NCI-H69 (cell line): ENCODE measurements around the gene PRUNE2.

Experiments
- DNase-seq: peaks from one replicate; lab custom pipeline; 2025; lab: John Stamatoyannopoulos, UW

The PRUNE2 gene

DNA sequence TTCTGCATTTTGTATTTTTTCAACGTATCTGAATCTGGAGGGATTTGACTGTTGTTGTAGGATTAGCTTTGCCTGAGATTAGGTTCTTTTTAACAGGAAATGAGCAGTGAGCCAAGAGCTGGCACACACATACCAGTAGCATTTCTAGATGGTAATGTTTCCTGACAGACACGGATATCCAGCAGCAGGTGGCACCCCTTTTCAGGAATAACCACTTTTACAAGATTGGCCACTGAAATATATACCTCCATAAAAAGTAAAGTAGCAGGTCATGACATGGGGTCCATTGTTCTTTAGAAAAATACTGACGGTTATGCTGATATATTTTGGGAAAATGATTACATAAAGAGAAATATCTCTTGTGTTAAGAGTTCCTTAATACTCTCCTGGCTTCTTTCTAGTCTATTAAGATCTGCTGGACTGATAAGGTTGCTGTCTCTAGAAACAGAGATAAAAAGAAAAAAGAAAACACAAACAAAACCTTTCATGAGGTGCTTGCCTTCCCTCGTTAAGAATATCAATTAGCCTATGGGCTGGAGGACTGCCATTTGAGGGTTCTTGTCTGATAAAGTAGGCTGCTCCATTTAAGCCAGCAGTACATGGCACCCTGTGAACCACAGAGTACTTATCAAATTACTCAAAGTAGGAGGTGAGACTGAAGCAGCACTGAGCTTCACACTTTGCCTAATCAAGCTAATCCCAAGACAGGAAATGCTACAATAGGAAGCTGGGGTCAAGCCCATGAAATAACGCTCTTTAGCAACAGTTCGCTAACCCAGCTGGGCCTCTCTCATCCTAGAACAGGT, 243.2 kb downstream of the PRUNE2 start:
- peak; percentile 71 for DNase-seq

DNA sequence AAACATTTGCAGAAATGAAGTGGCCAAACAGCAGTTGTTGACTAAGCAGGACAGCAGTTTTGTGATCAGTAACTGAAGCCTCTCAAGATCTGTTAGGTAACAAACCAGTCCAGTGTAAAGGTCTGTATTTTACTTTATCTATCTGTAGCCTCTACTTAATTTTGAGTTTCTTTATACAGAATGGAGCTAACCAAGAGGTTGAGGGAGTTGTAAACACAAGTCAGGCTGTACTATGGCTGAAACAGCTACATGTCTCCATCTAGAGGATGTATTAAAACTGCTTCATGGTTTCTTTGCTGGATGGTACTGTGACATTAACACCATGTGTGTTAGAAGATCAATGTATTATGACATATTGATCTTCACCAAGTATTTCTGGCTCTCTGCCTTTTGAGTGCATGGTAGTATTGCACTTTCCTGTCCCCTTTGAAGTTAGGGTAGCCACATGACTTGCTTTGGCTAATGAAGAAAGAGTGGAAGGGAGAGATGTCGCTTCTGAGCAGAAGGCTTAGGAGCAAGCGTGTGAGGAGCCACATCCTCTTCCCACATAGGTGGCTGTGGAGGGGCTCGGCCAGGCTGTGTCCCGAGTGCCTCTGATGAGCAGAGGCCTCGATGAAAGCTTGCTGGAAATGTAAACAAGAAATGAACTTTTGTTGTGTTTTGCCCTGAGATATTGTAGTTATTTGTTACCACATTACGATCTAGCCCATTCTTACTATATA, 247.2 kb downstream of the PRUNE2 start:
- DNase-seq, result peak; percentile 81

DNA sequence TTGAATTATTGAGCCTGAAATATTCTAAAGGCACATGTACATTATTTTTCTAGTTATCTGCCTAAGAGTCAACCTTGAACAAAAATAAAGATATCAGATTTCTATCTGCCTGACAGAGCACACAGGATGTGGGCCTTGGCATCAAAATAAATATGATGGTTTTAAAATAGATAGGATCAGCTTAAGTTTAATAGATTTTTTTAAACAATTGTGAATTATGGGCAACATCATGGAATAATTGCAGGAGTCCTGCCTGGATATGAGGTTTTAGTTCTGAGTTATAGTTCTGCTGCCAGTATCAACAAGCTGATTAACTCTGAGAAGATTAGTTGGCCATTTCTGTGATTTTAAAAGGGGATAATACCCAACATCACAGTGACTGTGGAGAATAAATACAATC, 248.6 kb downstream of the PRUNE2 start:
- DNase-seq, result no peak

DNA sequence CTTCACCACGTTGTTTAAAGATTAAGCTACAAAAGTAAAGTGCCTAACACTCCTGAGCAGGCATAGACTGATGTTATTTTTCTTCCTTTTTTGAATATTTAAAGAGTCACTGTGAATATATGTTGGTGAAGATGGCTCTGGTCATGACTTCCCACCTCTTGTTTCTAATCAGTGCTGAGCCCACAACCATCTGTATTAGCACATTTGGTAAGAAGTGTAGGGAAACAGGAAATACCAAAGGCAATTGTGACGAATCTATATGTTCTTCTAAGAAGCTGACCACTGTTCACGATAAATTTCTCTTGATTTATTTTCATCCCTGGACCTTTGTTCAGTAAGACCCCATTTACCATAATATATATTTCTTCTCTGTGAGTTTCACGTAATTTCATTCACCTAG, 249.9 kb downstream of the PRUNE2 start:
- DNase-seq, result no peak

DNA sequence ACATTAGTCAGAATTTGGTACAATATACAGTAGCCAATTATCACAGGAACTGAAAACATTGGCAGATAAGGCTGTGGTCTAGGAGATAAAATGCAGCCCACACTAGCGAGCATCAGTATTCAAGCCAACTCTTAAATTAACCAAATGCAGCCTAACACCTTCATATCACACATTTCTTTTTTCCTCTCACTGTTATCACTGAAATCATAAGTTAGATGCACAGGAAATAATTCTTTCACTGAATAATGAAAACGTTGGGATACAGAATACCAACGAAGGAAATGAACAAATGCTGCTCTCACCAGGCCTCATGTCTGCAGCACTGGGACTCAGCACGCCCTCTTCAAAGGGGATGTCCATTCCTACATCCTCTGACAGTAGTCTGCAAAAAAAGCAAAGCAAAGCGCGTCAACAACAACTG, 250.8 kb downstream of the PRUNE2 start:
- DNase-seq, result no peak

DNA sequence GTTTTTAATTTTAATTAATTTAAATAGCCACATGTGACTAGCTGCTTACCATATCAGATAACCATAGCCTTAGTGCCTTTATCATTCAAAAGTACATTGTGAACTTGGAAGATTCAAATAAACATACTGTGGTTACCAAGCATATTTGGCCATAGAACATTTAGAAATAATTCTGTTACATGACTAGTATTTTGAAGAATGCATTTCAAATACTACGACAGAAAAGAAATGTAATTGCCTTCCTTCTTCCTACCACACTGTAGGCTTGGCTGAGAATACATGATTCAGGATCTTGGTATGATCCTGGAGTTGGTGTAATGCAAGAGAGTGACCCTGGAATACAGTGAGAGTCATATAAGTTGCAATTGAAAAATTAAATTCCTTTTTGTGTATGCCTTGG, 251.3 kb downstream of the PRUNE2 start:
- no peak for DNase-seq

DNA sequence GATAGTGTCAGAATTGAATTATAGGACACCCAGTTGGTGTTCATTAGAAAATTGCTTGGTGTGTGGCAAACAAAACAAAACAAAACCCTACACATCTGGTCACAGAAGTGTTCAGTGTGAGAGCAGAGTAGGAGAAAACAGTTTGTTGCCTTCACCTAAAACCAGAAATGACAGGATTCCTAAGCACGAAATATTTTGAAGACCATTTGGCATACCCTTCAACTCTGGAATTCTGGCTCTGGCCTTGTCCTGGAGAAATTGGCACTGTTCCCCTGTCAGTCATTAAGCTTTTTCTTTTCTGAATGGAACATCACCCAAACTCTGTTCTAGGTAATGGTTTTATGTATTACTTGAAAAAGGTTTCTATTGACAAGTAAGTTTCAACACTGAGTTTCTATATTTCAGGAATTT, 251.9 kb downstream of the PRUNE2 start:
- no peak for DNase-seq

DNA sequence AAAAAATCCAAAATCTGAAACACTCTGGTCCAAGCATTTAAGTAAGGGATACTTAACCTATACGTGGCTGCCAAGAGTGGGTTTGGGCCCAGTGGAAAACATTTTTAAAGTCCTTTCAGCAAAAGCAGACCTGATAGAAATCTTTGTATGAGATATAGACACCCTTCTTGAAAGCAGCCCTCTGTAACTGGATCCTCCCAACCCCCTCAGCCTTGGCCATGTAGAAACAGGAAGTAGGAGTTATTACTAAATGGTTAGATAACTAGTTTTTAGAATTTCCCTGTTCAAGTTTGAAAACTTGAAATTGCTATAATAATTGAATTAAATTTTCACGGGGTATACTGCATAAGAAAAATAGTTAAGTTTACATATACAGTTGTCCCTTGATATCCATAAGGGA, 253.0 kb downstream of the PRUNE2 start:
- peak; percentile 20 for DNase-seq

DNA sequence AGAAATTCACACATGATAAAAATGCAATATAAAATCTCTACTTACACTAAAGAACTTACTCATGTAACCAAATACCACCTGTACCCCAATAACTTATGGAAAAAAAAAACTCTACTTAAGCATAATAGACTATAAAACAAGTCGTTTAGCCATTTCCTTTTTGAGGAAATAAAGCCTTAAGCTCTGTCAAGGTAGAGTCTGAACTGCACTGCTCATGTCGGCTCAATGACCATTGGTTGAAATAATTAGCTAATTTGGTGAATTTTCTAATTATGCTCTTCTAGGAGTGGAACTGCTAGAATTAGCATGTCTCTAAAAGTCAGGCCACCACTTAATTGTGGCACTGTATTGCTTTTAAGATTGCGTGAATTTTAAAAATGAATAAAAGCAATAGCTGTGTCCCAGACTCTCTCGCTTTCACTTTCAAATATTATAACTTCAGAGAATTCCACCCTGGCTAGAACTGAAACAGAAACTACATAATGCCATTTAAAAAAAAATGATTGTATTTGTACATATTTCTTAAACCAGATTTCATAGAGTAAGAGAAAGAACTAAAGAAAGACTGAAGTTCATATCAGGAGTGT, 254.7 kb downstream of the PRUNE2 start:
- no peak for DNase-seq

DNA sequence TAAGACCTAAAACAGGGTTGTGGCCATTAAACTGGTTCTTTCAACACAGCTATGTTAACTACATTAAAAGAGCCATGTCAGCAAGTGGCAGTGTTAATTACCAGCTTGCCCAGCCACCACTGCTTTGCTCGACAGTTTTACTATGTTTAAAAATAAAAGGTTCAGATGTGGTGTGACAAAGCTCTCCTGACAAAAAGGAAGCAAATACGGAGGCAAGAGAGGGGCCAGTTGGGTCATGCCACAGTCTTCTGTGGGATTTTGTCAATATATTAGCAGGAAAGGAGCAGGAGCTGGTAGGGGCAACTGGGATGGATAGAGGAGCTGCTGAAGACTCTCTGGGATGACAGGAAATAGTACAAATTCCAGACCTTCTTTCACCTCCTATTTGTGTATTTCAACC, 255.2 kb downstream of the PRUNE2 start:
- DNase-seq, result peak; percentile 72

DNA sequence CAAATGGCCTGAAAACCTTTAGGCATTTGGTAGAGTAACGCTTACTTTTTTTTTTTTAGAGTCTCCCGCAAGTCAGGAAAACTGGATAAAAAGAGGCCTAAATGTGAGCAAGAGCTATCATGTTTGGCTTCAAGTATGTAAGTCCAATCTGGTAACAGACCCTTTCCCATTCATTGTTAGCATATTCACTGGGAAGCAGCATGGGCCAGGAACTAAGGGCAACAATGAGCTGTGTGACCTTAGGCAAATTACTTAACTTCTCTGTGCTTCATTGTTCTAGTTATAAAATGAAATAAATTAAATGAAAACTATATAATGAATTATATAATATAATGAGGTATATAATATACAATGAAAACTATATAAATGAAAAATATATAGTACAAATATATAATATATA, 256.0 kb downstream of the PRUNE2 start:
- no peak for DNase-seq

DNA sequence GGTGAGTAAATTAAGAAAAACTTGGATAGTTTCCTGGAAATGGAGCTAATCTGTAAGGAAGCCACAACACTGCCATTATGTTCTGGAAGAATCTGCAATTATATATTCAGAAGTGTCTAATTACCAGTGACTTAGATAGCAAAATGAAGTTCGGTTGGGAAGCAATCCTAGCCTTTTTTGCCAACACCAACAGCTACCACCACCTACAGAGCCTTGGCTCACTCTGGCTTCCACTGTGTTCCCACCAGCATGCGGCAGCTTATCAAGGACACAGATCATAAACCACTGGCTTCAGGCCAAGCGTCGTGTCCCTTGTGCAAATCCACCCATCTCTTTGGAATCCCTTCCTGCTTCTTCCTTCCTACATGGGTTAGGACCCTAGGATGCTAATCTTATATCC, 259.7 kb downstream of the PRUNE2 start:
- peak; percentile 99 for DNase-seq

DNA sequence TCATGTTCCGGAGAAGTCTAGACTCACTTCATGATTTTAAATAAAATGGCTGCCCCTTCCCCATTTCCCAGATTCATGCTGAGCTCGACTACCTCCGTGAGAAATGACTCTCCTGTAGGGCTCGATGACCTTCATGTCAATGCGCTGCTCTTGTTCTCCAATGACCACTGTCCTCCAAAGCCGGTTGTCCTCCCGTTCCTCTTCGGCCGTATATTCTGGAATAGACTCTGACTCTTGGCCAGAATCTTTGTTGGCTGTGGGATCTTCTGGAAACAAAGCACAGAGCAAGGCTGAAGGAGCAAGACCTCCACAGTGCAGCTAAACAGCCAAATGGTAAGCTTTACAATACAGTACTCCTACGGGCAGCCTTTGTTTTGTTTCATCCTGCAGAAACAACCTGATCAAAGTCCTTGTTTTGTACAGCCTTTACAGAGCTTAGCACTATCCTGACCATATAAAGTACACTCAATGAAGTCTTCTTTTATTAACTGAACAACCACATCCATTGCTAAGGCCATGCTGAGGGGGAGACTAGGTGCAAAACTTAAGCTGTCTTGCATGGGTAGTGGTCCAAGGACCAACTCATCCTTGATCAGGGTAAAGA, 261.2 kb downstream of the PRUNE2 start:
- DNase-seq, result no peak

DNA sequence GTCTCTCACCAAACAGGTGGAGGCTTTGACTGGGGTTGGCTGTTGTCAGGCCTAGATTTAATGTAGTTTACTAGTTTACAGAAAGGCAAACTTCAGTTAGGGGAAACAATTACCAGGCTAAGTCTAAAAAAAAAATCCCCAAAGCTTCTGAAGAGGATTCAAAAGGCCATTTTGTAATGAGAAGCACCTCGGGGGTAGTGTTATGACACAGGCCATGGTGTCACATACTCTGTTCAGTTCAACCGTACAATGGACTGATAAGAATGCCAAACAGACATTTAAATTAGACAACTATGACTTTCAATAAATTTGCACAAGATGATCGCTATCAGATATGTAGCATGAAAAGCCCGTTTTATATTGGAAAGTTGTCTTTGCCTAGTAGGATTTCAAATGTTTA, 261.7 kb downstream of the PRUNE2 start:
- DNase-seq, result no peak

DNA sequence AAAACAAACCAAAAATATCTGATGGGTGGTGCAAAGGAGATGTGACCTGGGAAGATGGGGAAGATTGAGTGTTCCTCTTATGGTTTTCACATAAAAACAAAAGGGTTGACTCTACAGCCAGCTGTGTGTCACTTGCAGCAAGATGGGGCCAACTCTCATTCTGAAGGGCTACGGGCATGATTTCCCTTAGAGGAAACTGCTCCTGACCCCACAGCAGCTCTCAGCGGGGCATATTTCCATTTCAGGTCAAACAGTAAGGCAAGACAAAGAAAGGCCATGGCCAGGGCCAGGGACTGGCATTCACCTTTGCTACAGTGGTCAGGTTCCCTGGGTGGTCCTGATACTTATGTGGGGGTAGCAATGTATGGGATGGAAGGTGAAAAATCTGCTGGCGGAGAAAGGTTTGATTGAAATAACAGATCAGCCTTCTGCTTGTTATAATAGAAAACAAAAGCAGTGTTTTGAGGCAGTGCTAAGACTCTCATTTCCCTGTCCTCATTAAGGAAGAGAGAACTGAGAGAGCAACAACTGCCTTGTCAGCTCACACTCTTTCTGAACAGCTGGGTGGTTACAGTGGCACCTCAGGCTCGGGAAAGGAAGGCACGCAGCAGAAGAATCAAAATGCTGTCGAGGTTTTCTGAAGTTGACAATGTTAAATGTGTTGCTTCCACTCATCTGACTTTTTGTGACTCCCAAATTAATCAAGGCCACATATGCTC, 262.4 kb downstream of the PRUNE2 start:
- DNase-seq, result no peak

DNA sequence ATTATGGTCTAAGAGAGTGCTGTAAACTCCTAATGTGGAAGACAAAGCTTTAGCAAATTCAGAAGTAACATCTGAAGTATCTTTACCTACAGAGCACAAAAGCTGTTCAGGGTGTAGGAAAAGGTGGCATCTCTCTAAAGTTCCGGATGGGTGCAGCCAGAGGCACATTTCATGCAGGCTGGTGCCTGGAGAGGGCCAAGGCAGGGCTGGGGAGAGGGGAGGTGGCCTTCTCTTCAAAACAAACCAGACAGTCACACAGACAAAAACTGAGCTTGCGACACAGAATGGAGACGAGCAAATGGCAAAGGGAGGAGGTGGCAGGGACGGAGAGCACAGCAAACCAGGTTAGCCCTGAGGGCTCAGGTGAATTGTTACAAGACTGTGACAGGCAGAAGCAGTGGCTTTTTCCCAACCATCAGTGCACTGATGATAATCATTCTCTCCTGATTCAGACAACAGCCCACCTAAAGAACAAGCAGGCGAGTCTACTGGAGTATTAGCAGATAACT, 263.2 kb downstream of the PRUNE2 start:
- DNase-seq, result no peak

DNA sequence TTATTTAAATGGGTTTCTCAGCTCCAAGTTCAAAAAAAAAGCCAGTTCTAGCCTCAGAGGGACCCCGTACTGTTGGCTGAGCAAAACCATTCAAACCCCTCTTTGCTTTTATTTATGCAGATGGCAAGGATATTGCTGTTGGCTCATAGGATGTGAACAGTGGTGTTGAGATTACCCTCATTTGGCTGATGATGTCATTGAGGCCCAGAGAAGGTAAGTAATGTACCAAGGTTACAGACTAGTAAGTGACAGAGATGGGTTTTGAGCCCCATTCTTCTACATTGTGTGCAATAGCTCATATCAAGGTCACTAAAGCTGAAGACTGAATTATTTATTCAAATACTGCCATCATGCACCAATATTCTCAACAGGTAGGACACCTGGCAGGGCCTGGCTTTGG, 263.8 kb downstream of the PRUNE2 start:
- no peak for DNase-seq

DNA sequence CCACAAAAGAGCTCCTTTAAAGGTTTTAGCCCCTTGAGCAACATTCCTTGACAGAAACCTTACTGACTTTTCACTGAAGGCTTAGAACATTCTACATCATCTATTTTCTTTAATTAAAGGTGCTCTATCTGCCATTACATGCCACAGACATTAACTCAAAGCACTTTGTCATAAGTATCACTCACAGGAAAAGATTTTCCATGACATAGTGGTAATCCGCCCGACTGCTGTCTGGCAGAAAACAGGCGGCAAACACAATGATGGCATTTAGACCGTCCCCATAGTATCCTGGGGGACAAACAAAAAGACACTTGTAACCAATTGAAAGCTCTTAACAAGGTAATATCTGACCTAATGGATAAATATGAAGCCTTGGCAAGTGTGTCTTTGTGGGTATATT, 267.9 kb downstream of the PRUNE2 start:
- DNase-seq, result no peak

DNA sequence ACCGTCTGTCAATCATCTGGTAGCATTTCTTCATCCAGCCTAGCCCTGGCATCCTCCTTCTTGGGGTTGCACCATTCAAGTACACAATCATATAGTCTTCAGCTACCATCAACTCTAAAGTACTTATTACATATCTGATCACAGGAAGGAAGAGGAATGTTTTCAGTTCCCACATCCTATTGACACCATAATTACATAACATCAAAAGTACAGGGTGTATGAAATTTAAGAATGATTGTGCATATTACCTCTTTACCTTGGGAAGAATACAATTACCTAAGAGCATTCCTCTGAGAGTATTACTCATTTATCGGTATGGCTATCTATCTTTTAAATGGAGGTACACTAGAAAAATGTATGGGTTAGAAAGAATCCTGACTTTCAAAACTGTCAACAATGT, 268.5 kb downstream of the PRUNE2 start:
- no peak for DNase-seq

DNA sequence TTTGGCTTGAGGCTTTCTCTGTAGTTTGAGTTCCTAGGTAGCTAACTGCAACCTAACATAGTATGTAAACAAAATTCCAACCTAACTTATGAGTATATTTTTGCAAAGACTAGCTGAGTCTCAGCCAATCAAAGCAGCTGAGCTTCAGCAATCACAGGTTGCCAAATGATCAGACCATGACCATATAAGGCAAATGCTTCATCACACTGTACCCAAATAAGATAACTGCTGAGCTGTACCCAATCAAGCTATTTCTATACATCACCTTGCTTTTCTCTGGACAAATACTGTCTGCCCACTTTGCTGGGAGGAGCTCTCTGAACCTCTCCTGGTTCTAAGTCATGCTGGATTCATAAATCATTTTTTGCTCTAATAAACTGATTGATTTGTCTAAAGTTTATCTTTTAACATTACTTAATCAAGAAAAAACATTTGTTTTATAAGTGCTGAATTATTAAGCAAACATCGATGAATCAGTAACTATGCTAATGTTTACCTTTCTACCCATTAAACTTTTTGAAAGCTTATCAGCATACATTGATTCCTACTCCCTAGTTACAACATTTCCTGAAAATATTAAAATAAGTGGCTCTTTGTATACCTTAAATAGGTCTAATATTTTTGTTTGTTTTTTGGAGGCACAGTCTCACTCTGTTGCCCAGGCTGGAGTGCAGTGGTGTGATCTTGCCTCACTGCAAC, 271.4 kb downstream of the PRUNE2 start:
- DNase-seq, result peak; percentile 56

DNA sequence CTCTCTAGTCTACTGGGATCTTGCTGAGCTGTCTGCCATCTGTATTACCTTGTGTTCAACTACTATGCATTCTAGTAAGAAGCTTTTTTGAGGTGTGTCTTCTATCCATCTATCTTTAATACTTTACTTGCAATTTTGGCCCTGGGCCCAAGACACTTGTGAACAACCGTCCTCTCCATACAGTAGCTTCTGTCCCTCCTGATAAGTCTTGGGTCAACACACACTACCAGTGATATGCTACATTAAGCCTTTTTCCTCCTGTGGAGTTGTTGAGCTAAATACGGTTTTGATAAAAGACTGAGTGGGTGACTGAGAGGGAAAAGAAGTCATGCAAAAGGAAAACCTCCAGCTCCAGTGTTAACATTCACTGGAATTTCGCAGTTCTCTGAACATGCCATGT, 275.0 kb downstream of the PRUNE2 start:
- no peak for DNase-seq
